Measurements from ENCODE around the gene MORN4. TPM values are rescaled to one million over a fixed set of nuclear protein-coding genes. Genes with fewer than 3 reads are reported as not detected.

MORN4 gene
- total and polyA plus RNA-seq, 7 donors = 1.8 to 5.6 (median 3.9) TPM

GRCh38 chr10:97612386-97612785 lies 20.9 kb downstream of the MORN4 start:
- H3K36me3 ChIP-seq (ENCODE audit: insufficient read depth in 1 of 2, low read depth in 1 of 2) = no peaks in the 10 kb centered on the region
- intact Hi-C loops (cut with DNase I) = loop anchor here (1.0 to 10.0 kb wide), 4 partner anchors 40 to 208 kb away; partner anchors contain the start of genes ANKRD2 (in 1 of the 2) and RRP12 (in 1 of the 2)
- DNase-seq = no peak
- ATAC-seq = peak; percentile 61 to 88 (median 70)
- H3K27me3 ChIP-seq (ENCODE audit: insufficient read depth in 3 of 3, low read length in 2 of 3) = no peaks in the 10 kb centered on the region
- H3K4me3 ChIP-seq = no peak overlapping the region
- H3K9me3 ChIP-seq = no peaks in the 10 kb centered on the region
- WGBS, 3 donors = 5 to 13% (median 11%) methylated on average over 2 of the region's 2 CpGs
- H3K27ac ChIP-seq = peak overlapping the region; percentile 83
- peak; percentile 62 for TF ChIP-seq CTCF (IDR thresholded peaks at IDR 0.05)
- H3K4me1 ChIP-seq = peaks cover 41% of the 10 kb centered on the region

- intact Hi-C loops (cut with DNase I) = loop anchor here (5.0 to 10.0 kb wide), 2 partner anchors 144 to 207 kb away; partner anchors contain the start of gene RRP12 (in 1 of the 2)
- WGBS, 3 donors = 87 to 92% (median 92%) methylated on average over 12 of the region's 12 CpGs
- Histone ChIP-seq H3K27me3 (ENCODE audit: insufficient read depth in 3 of 3, low read length in 2 of 3) (no peaks in the 10 kb centered on the region), H3K36me3 (ENCODE audit: insufficient read depth in 1 of 2, low read depth in 1 of 2) (no peaks in the 10 kb centered on the region), H3K4me1 (peaks cover 41% of the 10 kb centered on the region), H3K27ac (peak overlapping the region; percentile 83), H3K4me3 (no peak overlapping the region), H3K9me3 (no peaks in the 10 kb centered on the region)
- ATAC-seq (no peak), DNase-seq (no peak)
- no peak for TF ChIP-seq CTCF (IDR thresholded peaks at IDR 0.05)
These were observed 21.8 kb downstream of the MORN4 start for GRCh38 chr10:97611473-97611872.

- ATAC-seq = peak; percentile 70 to 90 (median 85)
- peak; percentile 79 to 91 for DNase-seq
- Histone ChIP-seq H3K4me3 (peak overlapping the region; percentile 8), H3K27ac (peak overlapping the region; percentile 83), H3K4me1 (peaks cover 41% of the 10 kb centered on the region), H3K27me3 (ENCODE audit: insufficient read depth in 3 of 3, low read length in 2 of 3) (no peaks in the 10 kb centered on the region), H3K9me3 (no peaks in the 10 kb centered on the region), H3K36me3 (ENCODE audit: insufficient read depth in 1 of 2, low read depth in 1 of 2) (no peaks in the 10 kb centered on the region)
- WGBS, 3 donors = 22 to 28% (median 26%) methylated on average over 13 of the region's 13 CpGs
- intact Hi-C loops (cut with DNase I) = loop anchor here in 1 of 2 donors (5.0 kb wide), 1 partner anchor 37 kb away; the partner anchor contains the start of gene ANKRD2
- TF ChIP-seq CTCF (IDR thresholded peaks at IDR 0.05) = no peak
These were observed 24.2 kb downstream of the MORN4 start for GRCh38 chr10:97608991-97609561.

- H3K4me1 ChIP-seq = peaks cover 46% of the 10 kb centered on the region
- no peaks in the 10 kb centered on the region for H3K27me3 ChIP-seq (ENCODE audit: insufficient read depth in 3 of 3, low read length in 2 of 3)
- ATAC-seq (no peak), DNase-seq (no peak)
- intact Hi-C loops (cut with DNase I) = loop anchor here in 1 of 2 donors (5.0 kb wide), 1 partner anchor 35 kb away; the partner anchor contains the start of gene ANKRD2
- WGBS, 3 donors = 88 to 96% (median 93%) methylated on average over 5 of the region's 5 CpGs
- H3K36me3 ChIP-seq (ENCODE audit: insufficient read depth in 1 of 2, low read depth in 1 of 2) = no peaks in the 10 kb centered on the region
- no peak overlapping the region for H3K4me3 ChIP-seq
- no peaks in the 10 kb centered on the region for H3K9me3 ChIP-seq
- no peak for TF ChIP-seq CTCF (IDR thresholded peaks at IDR 0.05)
- H3K27ac ChIP-seq = no peak overlapping the region
These were observed 26.1 kb downstream of the MORN4 start for GRCh38 chr10:97607095-97607636.
